Measurements from ENCODE around the gene TMPRSS4. TPM values are rescaled to one million over a fixed set of nuclear protein-coding genes. Genes with fewer than 3 reads are reported as not detected.

Gene TMPRSS4
- total RNA-seq, 1 experiment from 2014 or later = not detected

GRCh38 chr11:118149493-118149892, 72.6 kb downstream of the TMPRSS4 start:
- DNase-seq = no peak
- H3K4me3 ChIP-seq = no peak overlapping the region
- H3K27me3 ChIP-seq = peaks cover 2% of the 10 kb centered on the region

GRCh38 chr11:118151431-118151830, 74.6 kb downstream of the TMPRSS4 start:
- H3K9me3 ChIP-seq = no peaks in the 10 kb centered on the region
- H3K36me3 ChIP-seq = no peaks in the 10 kb centered on the region
- peak; percentile 63 for DNase-seq
- H3K4me3 ChIP-seq = no peak overlapping the region
- peaks cover 10% of the 10 kb centered on the region for H3K27me3 ChIP-seq

More at GRCh38 chr11:118149493-118149892, 72.6 kb downstream of the TMPRSS4 start:
- no peaks in the 10 kb centered on the region for H3K36me3 ChIP-seq
- no peaks in the 10 kb centered on the region for H3K9me3 ChIP-seq

GRCh38 chr11:118152020-118152551, 75.2 kb downstream of the TMPRSS4 start:
- peaks cover 14% of the 10 kb centered on the region; the same call in 1 of the 2 replicates for H3K27me3 ChIP-seq
- no peak overlapping the region for H3K4me3 ChIP-seq

GRCh38 chr11:118152552-118153471, 75.9 kb downstream of the TMPRSS4 start, which contains the start of gene SCN4B:
Gene SCN4B (minus strand): TSS chr11:118152823. CDS start chr11:118152673, 150 bp downstream.
- no peaks in the 10 kb centered on the region for H3K9me3 ChIP-seq
- peak within 1 kb of the TSS; percentile 18 for H3K4me3 ChIP-seq
- peaks cover 14% of the 10 kb centered on the region; the same call in 1 of the 2 replicates for H3K27me3 ChIP-seq
- H3K36me3 ChIP-seq = no peaks in the 10 kb centered on the region
- DNase-seq = peak; percentile 62

More at GRCh38 chr11:118152020-118152551, 75.2 kb downstream of the TMPRSS4 start:
- Histone ChIP-seq H3K9me3 (no peaks in the 10 kb centered on the region), H3K36me3 (no peaks in the 10 kb centered on the region)
- DNase-seq = no peak

- no peak overlapping the region for H3K4me3 ChIP-seq
- no peaks in the 10 kb centered on the region for H3K36me3 ChIP-seq
- H3K9me3 ChIP-seq = no peaks in the 10 kb centered on the region
- peaks cover 14% of the 10 kb centered on the region; the same call in 1 of the 2 replicates for H3K27me3 ChIP-seq
- no peak for DNase-seq
These were observed 76.6 kb downstream of the TMPRSS4 start for GRCh38 chr11:118153516-118153915.

GRCh38 chr11:118153976-118154375, 77.1 kb downstream of the TMPRSS4 start:
- Histone ChIP-seq H3K4me3 (no peak overlapping the region), H3K27me3 (peaks cover 14% of the 10 kb centered on the region; the same call in 1 of the 2 replicates), H3K9me3 (no peaks in the 10 kb centered on the region), H3K36me3 (no peaks in the 10 kb centered on the region)
- no peak for DNase-seq

GRCh38 chr11:118154641-118155040, 77.8 kb downstream of the TMPRSS4 start:
- peaks cover 14% of the 10 kb centered on the region; the same call in 1 of the 2 replicates for H3K27me3 ChIP-seq

GRCh38 chr11:118155776-118156530, 79.1 kb downstream of the TMPRSS4 start:
- no peak overlapping the region for H3K4me3 ChIP-seq
- H3K9me3 ChIP-seq = no peaks in the 10 kb centered on the region
- no peak for DNase-seq
- no peaks in the 10 kb centered on the region for H3K36me3 ChIP-seq
- peaks cover 14% of the 10 kb centered on the region; the same call in 1 of the 2 replicates for H3K27me3 ChIP-seq

More at GRCh38 chr11:118154641-118155040, 77.8 kb downstream of the TMPRSS4 start:
- no peaks in the 10 kb centered on the region for H3K9me3 ChIP-seq
- DNase-seq = no peak
- H3K36me3 ChIP-seq = no peaks in the 10 kb centered on the region
- no peak overlapping the region for H3K4me3 ChIP-seq

- no peak for DNase-seq
- H3K27me3 ChIP-seq = peaks cover 14% of the 10 kb centered on the region; the same call in 1 of the 2 replicates
- no peaks in the 10 kb centered on the region for H3K36me3 ChIP-seq
- H3K4me3 ChIP-seq = no peak overlapping the region
- no peaks in the 10 kb centered on the region for H3K9me3 ChIP-seq
These were observed 79.8 kb downstream of the TMPRSS4 start for GRCh38 chr11:118156531-118157185.

GRCh38 chr11:118157186-118157895, 80.5 kb downstream of the TMPRSS4 start:
- Histone ChIP-seq H3K27me3 (peaks cover 14% of the 10 kb centered on the region; the same call in 1 of the 2 replicates), H3K4me3 (no peak overlapping the region), H3K9me3 (no peaks in the 10 kb centered on the region), H3K36me3 (no peaks in the 10 kb centered on the region)
- DNase-seq = no peak

GRCh38 chr11:118161786-118162185, 84.9 kb downstream of the TMPRSS4 start:
- Histone ChIP-seq H3K36me3 (no peaks in the 10 kb centered on the region), H3K27me3 (0 out of 2 replicates have a peak, but pooled peaks cover under 1% of the 10 kb centered on the region), H3K9me3 (no peaks in the 10 kb centered on the region), H3K4me3 (no peak overlapping the region)
- DNase-seq = no peak

- no peak for DNase-seq
- Histone ChIP-seq H3K4me3 (no peak overlapping the region), H3K36me3 (no peaks in the 10 kb centered on the region), H3K27me3 (no peaks in the 10 kb centered on the region), H3K9me3 (no peaks in the 10 kb centered on the region)
These were observed 86.0 kb downstream of the TMPRSS4 start for GRCh38 chr11:118162846-118163245.

- no peaks in the 10 kb centered on the region for H3K9me3 ChIP-seq
- DNase-seq = no peak
- no peaks in the 10 kb centered on the region for H3K27me3 ChIP-seq
These were observed 86.6 kb downstream of the TMPRSS4 start for GRCh38 chr11:118163494-118163893.

GRCh38 chr11:118164885-118165284, 88.0 kb downstream of the TMPRSS4 start:
- no peak for DNase-seq
- Histone ChIP-seq H3K9me3 (no peaks in the 10 kb centered on the region), H3K27me3 (no peaks in the 10 kb centered on the region), H3K4me3 (no peak overlapping the region), H3K36me3 (no peaks in the 10 kb centered on the region)

More at GRCh38 chr11:118163494-118163893, 86.6 kb downstream of the TMPRSS4 start:
- H3K4me3 ChIP-seq = no peak overlapping the region
- no peaks in the 10 kb centered on the region for H3K36me3 ChIP-seq

GRCh38 chr11:118166641-118167040, 89.8 kb downstream of the TMPRSS4 start:
- H3K27me3 ChIP-seq = no peaks in the 10 kb centered on the region; the same call in 1 of the 2 replicates
- H3K4me3 ChIP-seq = no peak overlapping the region
- H3K36me3 ChIP-seq = no peaks in the 10 kb centered on the region
- no peaks in the 10 kb centered on the region for H3K9me3 ChIP-seq
- DNase-seq = no peak
